ENCODE measurements around the gene GRIN3B. TPM values are rescaled to one million over a fixed set of nuclear protein-coding genes. Genes with fewer than 3 reads are reported as not detected.

The GRIN3B gene
- total and polyA plus RNA-seq, 10 of the 15 experiments (the other 5 are each of a cell fraction or from before 2014, with no cell fraction given) = 0.15 TPM; not detected in 9

GRCh38 chr19:1039646-1040475 lies 39.6 kb downstream of the GRIN3B start, which contains the start of gene ABCA7 (continued):
- 0 out of 2 replicates have a peak, but pooled peaks have one; percentile 38 for TF ChIP-seq CEBPZ (IDR thresholded peaks at IDR 0.05; ENCODE audit: low read depth, low read length)
- TF ChIP-seq FOS (IDR thresholded peaks at IDR 0.05; ENCODE audit: borderline replicate concordance, extremely low read depth, insufficient read length) = peak; percentile 42
- peak; percentile 92 for TF ChIP-seq RELB (IDR thresholded peaks at IDR 0.05; ENCODE audit: low read depth)
- no peak for TF ChIP-seq CEBPB (IDR thresholded peaks at IDR 0.05; ENCODE audit: borderline replicate concordance in 1 of 2, low read depth in 2 of 2, low read length in 2 of 2)
- TF ChIP-seq POLR2AphosphoS5 (IDR thresholded peaks at IDR 0.05; ENCODE audit: low read length) = peak; percentile 29; the same call in 1 of the 2 replicates
- no peak for TF ChIP-seq RAD51 (IDR thresholded peaks at IDR 0.05)
- no peak for TF ChIP-seq RAD21 (IDR thresholded peaks at IDR 0.05; ENCODE audit: insufficient read depth, low read depth, low read length)
- peak; percentile 100 for TF ChIP-seq DPF2 (IDR thresholded peaks at IDR 0.05)
- 0 out of 2 replicates have a peak, but pooled peaks have one; percentile 59 for TF ChIP-seq E2F4 (IDR thresholded peaks at IDR 0.05; ENCODE audit: low read depth, low read length)
- peak; percentile 35; the same call in 1 of the 2 replicates for TF ChIP-seq PAX5 (IDR thresholded peaks at IDR 0.05; ENCODE audit: borderline replicate concordance, low read depth, low read length)
- peak; percentile 65 for TF ChIP-seq RELA (IDR thresholded peaks at IDR 0.05; ENCODE audit: borderline replicate concordance, partially characterized antibody)
- TF ChIP-seq POLR2AphosphoS2 (IDR thresholded peaks at IDR 0.05; ENCODE audit: low read depth, low read length) = peak; percentile 85
- TF ChIP-seq NR2F1 (conservative IDR thresholded peaks at IDR 0.05) = peak; percentile 14; the same call in 1 of the 2 replicates
- TF ChIP-seq PRDM15 (CRISPR knock-in tag; IDR thresholded peaks at IDR 0.05) = no peak
- no peak for TF ChIP-seq CBX3 (IDR thresholded peaks at IDR 0.05; ENCODE audit: borderline replicate concordance, low read depth)

Data from GM12878 (cell line).